ENCODE measurements around the gene HARS1. TPM values are rescaled to one million over a fixed set of nuclear protein-coding genes. Genes with fewer than 3 reads are reported as not detected.
"Not testable (repeated sequence)": the region's sequence is repeated elsewhere in the genome, so short reads cannot be mapped to it uniquely, and the experiment has no call there.

Gene HARS1
- total RNA-seq, 1 experiment from 2014 or later, result 70.8 TPM

DNA sequence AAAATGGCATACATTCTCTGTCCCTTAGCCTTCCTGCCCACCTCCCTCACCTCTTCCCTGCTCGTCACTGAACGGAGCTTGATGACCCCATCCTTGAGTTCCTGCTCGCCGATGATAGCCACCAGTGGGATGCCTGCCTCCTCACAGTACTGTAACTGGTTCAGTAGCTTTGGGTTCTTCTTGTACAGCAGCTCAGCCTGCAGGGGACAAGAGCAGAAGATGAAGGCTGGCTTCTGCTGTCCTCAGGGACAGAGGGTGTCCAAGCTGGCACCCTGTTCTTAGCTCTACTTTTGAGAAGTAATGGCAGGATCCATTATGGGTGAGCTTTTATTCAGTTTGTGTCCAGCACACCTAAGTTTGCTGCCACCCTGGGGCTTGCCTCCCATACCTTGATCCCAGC lies 16.5 kb downstream of the HARS1 start:
- no peak for DNase-seq (ENCODE audit: low spot score)

DNA sequence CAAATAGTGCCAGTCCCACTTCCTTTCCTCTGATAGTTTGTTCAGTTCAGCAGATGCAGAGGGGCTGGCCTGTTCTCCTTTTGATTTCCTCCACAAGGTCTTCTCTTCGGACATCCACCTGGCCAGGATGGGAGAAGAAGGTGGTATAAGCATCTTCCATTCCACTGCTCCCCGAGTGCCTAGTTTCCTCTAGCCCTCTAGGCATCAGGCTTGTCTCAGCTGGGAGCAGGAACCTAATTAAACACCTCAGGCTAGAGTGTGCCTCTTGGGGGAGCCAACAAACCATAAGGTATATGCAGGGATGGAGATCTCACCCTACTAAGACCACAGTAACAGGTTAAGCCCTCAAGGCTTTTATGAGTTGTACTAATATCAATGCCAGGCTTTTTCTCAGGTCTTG lies 17.0 kb downstream of the HARS1 start:
- DNase-seq (ENCODE audit: low spot score), result no peak

DNA sequence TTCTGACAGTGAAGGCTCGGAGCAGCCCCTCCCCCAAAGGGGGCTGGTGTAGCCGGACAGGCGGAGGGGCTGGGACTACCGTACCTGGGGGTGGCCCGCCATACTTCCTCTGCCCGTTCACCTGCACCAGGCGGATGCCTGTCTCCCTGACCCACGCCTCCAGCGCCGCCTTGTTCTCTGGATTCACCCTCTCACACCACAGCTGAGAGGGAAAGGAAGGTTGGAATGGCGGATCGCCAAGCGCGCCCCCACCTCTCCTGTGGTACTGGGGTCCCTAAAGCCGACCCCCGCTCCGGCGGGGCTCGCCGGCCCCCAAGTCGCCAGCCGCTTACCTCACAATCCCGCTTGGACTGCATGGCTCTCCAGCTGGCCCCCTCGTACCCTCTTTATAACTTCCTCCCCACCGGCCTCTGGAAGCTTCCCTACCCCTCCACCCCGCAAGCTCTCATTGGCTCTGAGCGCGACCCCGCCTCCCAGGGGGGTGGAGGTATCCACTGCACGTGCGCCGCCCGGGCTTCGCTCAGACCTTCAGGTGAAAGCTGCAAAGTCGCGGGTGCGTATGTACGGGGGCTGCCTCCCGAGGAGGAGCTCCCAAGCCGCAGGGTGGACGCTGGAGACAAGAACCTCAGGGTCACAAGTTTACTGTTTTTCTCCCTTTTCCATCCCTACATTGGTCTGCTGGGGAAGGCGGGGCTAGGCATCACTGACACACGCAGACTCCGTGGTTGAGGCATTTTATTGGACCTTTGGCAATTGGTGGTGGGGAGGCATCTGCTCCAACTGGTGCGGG lies 17.8 kb downstream of the HARS1 start, which contains the start of gene DND1:
Gene DND1 (minus strand): TSS at position 390 of the 790 bp plus-strand sequence. CDS start 34 bp downstream, at position 356.
- DNase-seq (ENCODE audit: low spot score), result no peak

DNA sequence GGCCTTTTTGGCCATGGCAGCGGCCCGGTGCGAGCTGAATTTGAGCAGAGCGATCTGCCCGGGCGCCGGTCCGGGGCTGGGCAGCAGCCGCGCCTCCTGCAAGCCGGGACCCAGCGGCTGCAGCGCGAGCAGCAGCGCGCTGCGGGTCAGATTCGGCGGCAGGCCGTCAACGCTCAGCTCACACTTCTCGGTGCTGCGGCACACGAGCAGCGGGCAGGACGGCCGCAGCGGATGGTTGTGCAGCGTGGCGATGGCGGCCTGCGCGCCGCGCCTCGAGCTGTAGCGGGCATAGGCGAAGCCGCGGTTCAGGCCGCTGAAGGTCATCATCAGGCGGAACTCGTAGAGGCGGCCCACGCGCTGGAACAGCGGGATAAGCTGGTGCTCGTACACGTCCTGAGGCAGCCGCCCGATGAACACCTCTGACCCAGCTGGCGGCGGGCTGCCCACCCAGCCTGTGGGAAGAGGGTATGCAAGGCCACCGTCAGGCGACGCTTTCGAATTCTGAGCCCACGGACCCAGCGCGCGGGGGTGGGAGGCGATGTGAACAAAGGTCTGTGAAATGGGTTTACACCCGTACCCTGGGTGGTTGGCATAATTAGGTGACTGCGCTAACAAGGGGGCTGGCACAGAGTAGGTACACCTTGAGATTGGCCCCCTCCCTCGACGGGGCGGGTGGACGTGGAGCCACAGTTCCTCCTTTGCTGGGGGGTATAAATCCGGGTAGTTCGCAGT lies 18.5 kb downstream of the HARS1 start:
- DNase-seq (ENCODE audit: low spot score), result no peak

DNA sequence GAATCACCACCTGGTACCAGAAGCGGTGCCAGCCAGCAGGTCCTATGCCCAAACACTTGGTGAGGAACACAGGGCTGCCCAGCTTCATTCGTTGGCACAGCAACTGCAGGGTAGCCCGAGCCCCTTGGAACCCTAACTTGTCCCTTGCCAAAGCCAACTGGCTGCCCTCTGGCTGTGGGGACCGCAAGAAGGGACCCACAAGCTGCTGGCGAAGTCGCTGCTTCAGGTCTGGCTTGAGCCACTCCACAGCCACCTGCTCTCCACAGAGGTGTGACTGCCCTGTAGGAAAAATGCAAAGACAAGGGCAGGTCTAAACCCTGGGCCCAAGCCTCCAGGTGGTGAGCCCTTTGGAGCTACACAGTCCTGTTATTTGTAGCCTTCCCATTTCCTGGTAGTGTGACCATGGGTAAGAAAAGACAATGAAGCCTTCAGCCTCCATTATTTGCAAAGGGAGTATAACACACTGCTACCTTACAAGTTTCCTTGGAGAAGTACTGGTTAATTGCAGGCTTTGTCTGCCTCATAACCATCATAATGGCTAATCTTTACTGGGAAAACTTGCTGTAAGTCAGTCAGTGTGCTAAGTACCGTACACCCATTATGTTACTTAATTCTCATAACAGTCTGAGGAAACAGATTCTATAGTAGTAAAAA lies 19.6 kb downstream of the HARS1 start:
- DNase-seq (ENCODE audit: low spot score), result no peak

DNA sequence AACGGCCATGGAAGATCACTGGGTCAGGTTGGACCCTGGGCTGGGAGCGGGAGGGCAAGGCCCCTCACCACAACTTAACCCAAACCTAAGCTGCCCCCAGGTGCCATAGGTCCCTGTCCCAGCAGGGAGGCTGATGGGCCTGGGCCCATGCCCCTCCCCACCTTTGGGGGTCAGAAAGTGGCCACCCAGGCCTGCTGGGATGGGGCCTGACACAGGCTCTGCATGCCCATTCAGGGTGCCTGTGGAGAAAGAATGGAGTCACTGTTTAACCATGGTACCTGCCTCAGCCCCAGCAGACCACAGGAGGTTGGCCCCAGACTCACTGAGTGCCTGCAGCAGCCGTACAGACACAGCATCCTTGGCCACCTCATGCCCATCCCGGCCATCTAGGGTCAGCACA lies 20.1 kb downstream of the HARS1 start:
- not testable (repeated sequence) for DNase-seq (ENCODE audit: low spot score)

DNA sequence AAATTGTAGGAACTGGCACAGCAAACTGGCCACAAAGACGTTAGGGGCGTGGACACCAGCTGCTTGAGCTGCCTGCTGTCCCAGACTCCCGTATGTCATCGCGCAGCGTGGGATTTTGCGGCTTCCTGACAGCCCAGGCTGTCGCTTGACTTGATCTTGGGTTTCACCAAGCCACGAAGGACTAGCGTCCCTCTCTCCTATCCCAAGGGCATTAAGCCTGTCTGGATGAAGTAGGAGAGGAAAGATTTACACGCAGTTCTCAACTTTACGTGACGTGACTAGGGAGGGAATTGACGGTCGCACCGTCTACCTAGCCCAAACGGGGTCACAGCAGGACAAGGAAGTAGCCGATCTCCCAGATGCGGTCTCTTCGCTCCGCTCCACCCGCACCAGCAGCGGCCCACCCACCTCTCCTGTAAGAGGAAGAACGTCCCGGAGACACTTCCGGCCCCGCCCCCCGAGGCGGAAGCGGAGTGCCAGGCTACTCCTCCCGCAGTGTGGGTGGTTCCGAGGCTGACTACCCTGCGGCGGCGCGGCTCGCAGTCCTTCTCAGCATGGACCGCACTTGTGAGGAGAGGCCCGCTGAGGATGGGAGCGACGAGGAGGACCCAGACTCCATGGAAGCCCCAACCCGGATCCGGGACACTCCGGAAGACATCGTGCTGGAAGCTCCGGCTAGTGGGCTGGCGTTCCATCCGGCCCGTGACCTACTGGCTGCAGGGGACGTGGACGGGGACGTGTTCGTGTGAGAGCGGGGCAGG lies 26.6 kb downstream of the HARS1 start, which contains the start of gene WDR55:
Gene WDR55 (plus strand): TSS at position 546 of the 761 bp plus-strand sequence. CDS start 9 bp downstream, at position 555.
- peak; percentile 97 for DNase-seq (ENCODE audit: low spot score)

DNA sequence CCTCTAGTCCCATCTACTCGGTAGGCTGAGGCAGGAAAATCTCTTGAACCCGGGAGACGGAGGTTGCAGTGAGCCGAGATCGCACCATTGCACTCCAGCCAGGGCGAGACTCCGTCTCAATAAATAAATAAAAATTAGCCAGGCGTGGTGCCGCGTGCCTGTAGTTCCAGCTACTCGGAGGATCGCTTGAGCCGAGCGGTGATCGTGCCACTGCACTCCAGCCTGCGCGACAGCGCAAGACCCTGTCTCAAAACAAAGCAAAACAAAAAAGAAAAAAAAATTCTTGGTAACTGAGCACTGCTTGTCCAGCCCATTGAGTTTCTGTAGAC lies 27.2 kb downstream of the HARS1 start:
- DNase-seq (ENCODE audit: low spot score), result no peak

DNA sequence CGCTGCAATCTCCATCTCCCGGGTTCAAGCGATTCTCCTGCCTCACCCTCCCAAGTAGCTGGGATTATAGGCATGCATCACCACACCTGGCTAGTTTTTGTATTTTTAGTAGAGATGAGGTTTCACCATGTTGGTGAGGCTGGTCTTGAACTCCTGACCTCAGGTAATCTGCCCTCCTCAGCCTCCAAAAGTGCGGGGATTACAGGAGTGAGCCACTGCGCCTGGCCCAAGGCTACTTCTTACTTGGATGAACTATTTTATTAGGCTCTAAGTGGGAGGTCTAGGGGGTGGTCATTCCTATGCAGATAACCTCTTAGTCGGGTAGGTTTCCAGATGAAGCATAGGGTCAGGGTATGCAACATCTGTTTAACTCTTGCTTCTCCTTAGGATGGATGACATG lies 30.8 kb downstream of the HARS1 start:
- DNase-seq (ENCODE audit: low spot score), result not testable (repeated sequence)

DNA sequence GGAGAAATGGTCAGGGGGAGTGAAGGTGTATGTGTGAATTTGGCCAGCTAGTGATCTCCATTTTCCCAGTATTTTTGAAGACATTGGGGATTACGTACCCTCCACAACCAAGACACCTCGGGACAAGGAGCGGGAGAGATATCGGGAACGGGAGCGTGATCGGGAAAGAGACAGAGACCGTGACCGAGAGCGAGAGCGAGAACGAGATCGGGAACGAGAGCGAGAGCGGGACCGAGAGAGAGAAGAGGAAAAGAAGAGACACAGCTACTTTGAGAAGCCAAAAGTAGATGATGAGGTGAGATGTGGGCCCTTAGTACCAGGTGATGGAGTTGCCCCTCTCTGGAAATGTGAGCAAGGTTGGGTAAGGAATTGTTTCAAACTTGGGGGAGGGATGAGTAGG lies 32.3 kb downstream of the HARS1 start:
- DNase-seq (ENCODE audit: low spot score), result no peak

DNA sequence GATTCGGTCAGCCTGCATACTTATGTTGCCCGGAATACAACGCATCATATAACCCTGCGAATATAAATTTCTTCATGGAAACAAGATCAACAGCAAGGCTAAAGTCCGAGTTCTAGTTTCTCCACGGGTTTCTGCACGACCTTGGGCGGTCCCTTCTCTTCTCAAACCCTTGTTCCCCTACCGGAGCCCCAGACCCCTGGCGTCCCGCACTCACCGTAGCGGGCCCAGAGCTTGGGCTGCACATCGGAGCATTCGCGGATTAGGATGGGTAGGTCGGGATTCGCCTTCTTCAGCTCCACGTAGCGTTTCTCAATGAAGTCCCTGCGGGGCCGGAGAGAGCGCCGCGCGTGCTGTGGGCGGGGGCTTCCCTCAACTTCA lies 44.1 kb downstream of the HARS1 start:
- peak; percentile 29 for DNase-seq (ENCODE audit: low spot score)

DNA sequence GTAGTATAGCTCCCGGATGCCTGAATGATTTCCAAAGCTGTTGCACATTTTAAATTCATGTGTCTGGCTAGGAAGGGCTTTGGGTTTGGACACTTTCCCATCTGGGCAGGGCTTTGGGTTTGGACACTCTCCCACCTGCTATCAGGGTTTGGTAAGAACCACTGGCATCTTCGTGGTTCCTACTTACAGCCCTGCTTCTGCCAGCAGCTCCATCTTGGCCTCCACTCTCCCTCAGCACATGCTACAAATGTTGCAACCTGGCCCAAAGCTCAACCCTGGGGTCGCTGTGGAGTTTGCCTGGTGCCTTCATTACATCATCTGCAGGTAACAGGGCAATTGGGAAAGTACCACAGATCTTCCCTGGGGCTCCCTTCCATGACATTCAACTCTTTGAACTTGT lies 48.5 kb downstream of the HARS1 start:
- DNase-seq (ENCODE audit: low spot score), result no peak

DNA sequence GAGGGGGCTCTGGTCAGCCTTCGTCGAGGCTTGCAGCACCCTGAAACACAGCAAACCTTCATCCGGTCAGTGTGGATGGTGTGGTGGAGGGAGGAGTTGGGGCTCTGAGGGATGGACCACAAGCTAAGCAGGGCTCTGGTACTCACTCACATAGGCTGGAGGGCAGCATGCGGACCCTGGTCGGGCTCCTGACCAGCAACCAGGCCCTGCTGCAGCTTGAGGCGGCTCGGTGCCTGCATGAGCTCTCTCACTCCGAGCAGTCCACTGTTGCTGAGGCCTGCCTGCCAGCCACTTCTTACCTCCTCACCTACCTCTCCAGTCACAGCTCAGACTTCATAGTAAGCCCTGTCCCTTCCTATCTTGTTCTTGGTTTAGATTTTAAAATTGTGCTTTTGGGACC lies 49.5 kb downstream of the HARS1 start:
- DNase-seq (ENCODE audit: low spot score), result no peak

DNA sequence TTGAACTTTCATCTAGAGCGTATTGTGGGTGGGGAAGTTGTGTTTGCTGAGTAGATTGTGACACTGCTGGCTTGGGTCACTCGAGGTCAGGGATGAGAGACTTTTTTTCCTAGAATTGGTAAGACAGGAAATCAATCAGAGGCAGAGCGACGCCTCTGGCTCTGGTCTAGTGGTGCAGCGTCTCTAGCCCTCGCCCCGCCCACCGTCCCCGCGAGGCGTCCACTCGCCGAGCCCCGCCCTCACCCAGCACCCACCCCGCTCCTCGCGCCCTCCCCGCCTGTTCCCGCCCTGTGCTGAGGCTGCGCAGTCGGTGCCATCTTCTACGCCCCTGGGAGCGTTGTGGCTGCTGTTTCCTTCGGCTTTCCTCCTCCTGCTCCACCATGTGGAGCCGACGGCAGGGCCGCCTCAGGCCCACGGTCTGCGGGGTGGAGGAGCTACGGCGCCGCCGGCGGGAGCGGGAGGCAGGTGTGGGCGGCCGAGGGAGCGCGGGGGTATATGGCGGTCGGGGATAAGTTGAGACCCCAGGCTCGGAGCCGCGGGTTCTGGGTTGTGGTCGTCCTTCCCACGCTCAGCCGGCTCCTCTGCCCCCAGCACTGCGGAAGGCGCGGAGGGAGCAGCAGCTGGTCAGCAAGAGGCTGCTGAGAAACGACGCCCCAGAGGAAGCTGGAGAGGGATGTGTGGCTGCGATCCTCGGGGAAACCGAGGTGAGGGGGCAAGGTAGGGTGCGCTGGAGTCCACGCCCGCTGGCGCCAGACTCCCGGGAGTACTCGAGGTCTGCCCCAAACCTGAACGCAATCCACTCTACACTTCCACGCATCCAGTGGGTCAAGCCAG lies 51.8 kb downstream of the HARS1 start, which contains the start of gene TMCO6:
Gene TMCO6 (plus strand): TSS at position 304 of the 834 bp plus-strand sequence. CDS start 77 bp downstream, at position 381.
- DNase-seq (ENCODE audit: low spot score), result peak; percentile 98

DNA sequence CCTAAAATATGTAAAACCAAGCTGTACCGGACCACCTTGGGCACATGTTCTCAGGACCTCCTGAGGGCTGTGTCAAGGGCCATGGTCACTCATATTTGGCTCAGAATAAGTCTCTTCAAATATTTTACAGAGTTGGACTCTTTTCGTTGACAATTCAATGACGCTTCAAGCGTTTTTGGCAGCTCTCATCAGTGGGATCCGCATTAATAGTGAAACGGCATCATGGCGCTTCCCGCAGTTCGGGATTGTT lies 52.3 kb downstream of the HARS1 start:
- not testable (repeated sequence) for DNase-seq (ENCODE audit: low spot score)

DNA sequence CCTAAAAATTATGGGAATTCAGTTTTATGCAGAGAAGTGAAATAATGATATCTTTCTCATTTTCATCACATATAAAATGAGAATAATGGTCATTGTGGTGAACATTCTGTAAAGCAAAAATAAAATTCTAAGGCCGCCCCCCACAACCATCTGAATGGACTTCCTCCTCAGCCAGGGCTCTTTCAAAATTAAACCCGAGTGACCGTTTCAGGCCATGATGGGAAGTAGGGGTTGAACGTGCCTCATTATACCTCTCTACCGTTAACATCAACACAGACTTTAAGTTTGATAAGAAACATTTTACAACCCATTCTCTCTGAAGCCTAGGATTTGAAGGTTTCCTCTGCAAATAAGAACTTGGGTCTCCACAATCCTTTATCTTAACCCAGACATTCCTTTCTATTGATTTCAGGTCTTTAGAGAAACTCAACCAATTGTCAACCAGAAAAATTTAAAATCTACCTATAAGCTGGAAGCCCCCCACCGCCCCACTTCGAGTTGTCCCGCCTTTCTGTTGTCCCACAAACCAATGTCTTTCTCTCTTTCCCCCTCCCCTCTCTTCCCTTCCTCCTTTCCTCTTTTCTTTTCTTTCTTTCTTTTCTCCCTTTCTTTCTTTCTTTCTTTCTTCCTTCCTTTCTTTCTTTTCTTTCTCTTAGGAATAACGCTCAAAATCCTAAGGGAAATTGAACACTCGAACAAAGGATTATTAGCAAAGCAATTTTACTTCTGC lies 53.6 kb downstream of the HARS1 start:
- no peak for DNase-seq (ENCODE audit: low spot score)

DNA sequence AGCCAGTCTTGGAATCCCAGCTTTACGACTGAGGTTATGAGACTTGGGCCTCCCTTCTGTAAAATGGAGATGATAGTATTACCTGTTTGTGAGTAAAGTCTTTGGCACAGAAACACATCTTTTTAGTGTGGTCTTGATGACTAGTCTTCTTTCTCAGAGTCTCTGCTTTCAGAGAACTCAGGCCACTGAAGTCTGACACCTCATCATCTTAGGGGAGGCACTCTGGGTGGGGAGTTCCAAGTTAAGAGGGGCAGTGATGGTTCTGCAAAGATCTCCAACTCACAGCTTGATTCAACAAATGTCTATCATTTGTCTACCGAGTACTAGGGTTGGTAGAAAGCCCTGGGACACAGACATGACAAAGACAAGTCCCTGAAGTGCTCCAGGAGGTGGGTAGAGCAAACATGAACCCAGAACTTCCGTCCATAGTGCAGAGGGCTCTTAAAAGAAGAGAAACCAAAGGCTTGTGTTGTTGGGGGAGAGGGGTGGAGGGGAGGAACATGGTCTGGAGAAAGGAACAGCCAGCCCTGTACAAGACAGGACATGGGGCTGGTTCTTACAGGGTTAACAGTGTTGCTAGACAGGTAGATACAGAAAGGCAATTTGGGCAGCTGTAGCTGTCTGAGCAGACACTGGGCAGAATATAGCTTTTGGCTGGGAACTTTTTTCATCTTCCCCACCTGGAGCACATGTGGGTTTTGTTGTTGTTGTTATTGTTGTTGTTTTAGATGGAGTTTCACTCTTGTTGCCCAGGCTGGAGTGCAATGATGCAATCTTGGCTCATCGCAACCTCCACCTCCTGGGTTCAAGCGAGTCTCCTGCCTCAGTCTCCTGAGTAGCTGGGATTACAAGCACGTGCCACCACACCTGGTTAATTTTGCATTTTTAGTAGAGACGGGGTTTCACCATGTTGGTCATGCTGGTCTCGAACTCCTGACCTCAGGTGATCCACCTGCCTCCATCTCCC lies 55.6 kb downstream of the HARS1 start:
- DNase-seq (ENCODE audit: low spot score), result no peak

DNA sequence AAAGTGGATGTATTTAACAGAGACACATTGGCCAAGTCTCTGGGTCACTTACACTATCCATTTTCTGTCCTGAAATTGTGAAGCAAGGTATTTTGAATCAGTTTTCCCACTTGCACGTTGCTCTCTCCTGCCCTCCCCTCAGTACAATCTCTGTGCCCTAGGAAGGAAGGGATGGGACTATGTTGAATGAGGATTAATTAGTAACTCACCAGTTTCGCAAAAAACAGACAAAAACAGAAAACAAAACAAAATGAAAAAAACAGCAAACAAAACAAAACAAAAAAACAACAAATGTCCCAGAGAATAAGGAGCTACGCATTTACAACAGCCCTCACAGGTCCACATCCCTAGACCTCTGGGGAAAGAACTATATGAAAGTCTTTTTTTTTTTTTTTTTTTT lies 57.1 kb downstream of the HARS1 start:
- no peak for DNase-seq (ENCODE audit: low spot score)

DNA sequence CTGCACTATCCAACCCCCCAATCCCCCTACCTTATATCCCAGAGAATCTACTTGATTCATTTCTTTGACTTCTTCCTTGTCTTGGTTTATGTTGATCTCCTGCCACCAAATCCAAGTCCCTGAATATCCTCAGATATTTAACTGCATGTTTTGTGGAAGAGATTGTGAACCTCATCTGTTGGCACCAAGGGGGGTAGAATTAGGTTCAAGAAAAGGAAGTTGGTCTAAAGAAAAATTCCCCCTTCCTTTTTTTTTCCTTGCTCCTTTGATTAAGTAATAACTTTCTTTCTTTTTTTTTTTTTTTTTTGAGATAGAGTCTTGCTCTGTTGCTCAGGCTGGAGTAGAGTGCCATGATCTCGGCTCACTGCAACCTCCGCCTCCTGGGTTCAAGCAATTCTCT lies 57.7 kb downstream of the HARS1 start:
- no peak for DNase-seq (ENCODE audit: low spot score)
